Suprapubic skin (tissue), 4 donors: ENCODE results near the gene DNM3.

Experiments
- EP300 ChIP-seq: sonication (generic); formaldehyde crosslinking; IDR thresholded peaks from one replicate; pipeline ENCODE4 v1.6.1; 2017; ENCODE audit warnings: antibody characterized with exemption
- POLR2A ChIP-seq, 2 donors: fragments of 450-650 bp; IDR thresholded peaks; one replicate each; pipeline ENCODE4 v1.6.1; 2017; ENCODE audit warnings: antibody characterized with exemption in 2 of 2, mild to moderate bottlenecking in 2 of 2, moderate library complexity in 2 of 2
- POLR2AphosphoS5 ChIP-seq, 3 donors: sonication (generic); formaldehyde crosslinking; IDR thresholded peaks; one replicate each; pipeline ENCODE4 v1.6.1; 2017; ENCODE audit warnings: antibody characterized with exemption in 3 of 3
- TF ChIP-seq, protein P1 (sequence below), 2 donors: fragments of 200-600 bp in 1 of 2; fragments of 450-650 bp in 1 of 2; sonication (generic) in 1 of 2; IDR thresholded peaks; one replicate each; pipeline ENCODE4 v1.5.1; 2016 to 2019; ENCODE audit warnings: antibody characterized with exemption in 2 of 2, mild to moderate bottlenecking in 1 of 2, moderate library complexity in 1 of 2

DNA sequence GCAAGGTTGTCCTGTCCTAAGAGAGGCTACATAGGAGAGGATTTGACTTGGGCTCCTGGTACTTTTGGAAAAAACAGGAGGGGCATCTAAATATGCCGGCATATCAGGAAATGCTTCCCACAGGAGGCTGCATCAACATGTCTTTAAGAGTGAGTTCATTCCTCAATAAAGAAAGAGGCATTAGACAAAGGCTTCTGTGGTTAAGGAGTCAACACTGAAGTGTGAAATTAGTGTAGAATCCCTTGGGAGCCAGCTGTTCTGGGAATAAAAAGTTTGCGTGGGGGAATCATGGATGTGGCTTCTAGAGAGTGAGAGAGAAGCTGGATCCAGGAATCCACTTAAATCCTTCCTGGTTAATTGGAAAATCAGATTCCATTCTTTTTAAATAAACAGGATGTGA, 69.5 kb downstream of the DNM3 start:
- TF ChIP-seq, protein P1, sequence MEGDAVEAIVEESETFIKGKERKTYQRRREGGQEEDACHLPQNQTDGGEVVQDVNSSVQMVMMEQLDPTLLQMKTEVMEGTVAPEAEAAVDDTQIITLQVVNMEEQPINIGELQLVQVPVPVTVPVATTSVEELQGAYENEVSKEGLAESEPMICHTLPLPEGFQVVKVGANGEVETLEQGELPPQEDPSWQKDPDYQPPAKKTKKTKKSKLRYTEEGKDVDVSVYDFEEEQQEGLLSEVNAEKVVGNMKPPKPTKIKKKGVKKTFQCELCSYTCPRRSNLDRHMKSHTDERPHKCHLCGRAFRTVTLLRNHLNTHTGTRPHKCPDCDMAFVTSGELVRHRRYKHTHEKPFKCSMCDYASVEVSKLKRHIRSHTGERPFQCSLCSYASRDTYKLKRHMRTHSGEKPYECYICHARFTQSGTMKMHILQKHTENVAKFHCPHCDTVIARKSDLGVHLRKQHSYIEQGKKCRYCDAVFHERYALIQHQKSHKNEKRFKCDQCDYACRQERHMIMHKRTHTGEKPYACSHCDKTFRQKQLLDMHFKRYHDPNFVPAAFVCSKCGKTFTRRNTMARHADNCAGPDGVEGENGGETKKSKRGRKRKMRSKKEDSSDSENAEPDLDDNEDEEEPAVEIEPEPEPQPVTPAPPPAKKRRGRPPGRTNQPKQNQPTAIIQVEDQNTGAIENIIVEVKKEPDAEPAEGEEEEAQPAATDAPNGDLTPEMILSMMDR (IDR thresholded peaks at IDR 0.05), result no peak
- TF ChIP-seq POLR2A (IDR thresholded peaks at IDR 0.05), result no peak
- no peak for TF ChIP-seq POLR2AphosphoS5 (IDR thresholded peaks at IDR 0.05)
- no peak for TF ChIP-seq EP300
